ENCODE results near the gene PTGIR.

DNA sequence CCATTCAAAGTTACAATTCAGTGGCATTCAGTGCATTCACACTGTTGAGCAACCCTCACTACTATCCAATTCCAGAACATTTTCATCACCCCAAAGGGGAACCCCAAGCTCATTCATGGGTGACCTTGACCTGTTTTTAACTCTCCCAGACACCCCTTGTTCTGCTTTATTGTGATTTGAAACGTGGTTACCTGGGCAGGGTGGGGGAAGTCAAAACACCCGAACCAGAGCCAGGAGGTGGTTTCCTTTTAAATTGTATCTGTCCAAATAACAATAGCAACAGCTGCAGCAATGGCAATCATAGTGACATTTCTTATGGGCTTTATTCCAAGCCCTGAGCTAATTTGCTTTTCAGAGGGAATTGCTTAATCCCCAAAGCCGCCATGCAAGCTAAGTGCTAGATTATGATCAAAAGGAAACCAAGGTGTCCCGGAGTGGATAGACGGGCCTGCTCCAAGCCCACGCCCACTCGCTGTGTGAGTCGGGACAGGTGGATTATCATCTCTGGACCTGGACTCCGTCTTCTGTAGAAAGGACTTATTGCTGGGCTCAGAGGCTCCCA is 6.1 kb downstream of the PTGIR start:
- TF ChIP-seq, protein P1, sequence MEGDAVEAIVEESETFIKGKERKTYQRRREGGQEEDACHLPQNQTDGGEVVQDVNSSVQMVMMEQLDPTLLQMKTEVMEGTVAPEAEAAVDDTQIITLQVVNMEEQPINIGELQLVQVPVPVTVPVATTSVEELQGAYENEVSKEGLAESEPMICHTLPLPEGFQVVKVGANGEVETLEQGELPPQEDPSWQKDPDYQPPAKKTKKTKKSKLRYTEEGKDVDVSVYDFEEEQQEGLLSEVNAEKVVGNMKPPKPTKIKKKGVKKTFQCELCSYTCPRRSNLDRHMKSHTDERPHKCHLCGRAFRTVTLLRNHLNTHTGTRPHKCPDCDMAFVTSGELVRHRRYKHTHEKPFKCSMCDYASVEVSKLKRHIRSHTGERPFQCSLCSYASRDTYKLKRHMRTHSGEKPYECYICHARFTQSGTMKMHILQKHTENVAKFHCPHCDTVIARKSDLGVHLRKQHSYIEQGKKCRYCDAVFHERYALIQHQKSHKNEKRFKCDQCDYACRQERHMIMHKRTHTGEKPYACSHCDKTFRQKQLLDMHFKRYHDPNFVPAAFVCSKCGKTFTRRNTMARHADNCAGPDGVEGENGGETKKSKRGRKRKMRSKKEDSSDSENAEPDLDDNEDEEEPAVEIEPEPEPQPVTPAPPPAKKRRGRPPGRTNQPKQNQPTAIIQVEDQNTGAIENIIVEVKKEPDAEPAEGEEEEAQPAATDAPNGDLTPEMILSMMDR (IDR thresholded peaks at IDR 0.05), result no peak
- TF ChIP-seq, protein P2, sequence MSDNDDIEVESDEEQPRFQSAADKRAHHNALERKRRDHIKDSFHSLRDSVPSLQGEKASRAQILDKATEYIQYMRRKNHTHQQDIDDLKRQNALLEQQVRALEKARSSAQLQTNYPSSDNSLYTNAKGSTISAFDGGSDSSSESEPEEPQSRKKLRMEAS (IDR thresholded peaks at IDR 0.05), result no peak
- TF ChIP-seq RFX5 (IDR thresholded peaks at IDR 0.05) (no peak), HDAC2 (IDR thresholded peaks at IDR 0.05) (no peak), MAZ (IDR thresholded peaks at IDR 0.05; ENCODE audit: borderline replicate concordance, low read depth, low read length) (no peak), JUNB (IDR thresholded peaks at IDR 0.05) (no peak), SREBF2 (IDR thresholded peaks at IDR 0.05) (no peak), HOXA7 (CRISPR knock-in tag; IDR thresholded peaks at IDR 0.05) (no peak), POLR2A (IDR thresholded peaks at IDR 0.05; ENCODE audit: low read length) (no peak)
- TF ChIP-seq, protein P3, sequence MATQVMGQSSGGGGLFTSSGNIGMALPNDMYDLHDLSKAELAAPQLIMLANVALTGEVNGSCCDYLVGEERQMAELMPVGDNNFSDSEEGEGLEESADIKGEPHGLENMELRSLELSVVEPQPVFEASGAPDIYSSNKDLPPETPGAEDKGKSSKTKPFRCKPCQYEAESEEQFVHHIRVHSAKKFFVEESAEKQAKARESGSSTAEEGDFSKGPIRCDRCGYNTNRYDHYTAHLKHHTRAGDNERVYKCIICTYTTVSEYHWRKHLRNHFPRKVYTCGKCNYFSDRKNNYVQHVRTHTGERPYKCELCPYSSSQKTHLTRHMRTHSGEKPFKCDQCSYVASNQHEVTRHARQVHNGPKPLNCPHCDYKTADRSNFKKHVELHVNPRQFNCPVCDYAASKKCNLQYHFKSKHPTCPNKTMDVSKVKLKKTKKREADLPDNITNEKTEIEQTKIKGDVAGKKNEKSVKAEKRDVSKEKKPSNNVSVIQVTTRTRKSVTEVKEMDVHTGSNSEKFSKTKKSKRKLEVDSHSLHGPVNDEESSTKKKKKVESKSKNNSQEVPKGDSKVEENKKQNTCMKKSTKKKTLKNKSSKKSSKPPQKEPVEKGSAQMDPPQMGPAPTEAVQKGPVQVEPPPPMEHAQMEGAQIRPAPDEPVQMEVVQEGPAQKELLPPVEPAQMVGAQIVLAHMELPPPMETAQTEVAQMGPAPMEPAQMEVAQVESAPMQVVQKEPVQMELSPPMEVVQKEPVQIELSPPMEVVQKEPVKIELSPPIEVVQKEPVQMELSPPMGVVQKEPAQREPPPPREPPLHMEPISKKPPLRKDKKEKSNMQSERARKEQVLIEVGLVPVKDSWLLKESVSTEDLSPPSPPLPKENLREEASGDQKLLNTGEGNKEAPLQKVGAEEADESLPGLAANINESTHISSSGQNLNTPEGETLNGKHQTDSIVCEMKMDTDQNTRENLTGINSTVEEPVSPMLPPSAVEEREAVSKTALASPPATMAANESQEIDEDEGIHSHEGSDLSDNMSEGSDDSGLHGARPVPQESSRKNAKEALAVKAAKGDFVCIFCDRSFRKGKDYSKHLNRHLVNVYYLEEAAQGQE (IDR thresholded peaks at IDR 0.05), result no peak

All from A549 (cell line).